Fibroblast of skin of left biceps (primary cell): ENCODE measurements around the gene PRKCE.
A peak's percentile ranks its signal among the peaks of the same experiment; 100 is the strongest.

Experiments
- DNase-seq, 2 experiments: peaks; one replicate each; pipeline ENCODE4 v3.0.0-alpha.2; 2013; ENCODE audit warnings: low read depth in 2 of 2

PRKCE gene

DNA sequence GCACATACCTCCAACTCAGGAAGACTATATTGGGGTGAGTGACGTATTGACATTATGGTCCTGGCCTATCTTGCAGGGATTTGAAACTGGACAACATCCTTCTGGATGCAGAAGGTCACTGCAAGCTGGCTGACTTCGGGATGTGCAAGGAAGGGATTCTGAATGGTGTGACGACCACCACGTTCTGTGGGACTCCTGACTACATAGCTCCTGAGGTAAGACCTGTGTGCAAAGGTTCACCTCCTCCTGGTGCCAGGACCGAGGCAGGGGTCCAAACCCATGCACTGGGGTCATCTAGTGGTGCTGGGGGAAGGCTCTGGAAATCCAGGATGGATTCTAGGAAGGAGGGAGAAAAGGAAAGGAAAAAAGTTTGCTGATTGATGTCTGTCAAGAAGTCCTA is 493.5 kb downstream of the PRKCE start:
- no peak for DNase-seq

DNA sequence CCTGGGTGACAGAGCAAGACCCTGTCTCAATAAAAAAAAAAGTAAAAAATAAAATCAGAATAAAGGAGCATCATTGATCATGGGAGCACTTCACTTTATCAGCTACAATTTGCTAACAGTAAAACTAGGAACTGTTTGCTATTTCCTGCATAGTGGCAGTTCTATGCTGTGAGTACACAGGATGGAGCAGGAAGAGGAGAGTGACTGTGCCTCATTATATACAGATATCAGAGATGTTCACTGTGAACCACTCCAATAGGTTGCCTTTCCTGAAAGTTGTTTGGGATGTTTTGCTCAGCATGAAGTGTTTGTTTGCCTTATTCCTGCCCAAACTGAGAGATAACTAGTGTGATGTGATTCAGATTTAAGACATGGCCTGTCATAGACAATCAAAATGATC is 494.4 kb downstream of the PRKCE start:
- no peak for DNase-seq

DNA sequence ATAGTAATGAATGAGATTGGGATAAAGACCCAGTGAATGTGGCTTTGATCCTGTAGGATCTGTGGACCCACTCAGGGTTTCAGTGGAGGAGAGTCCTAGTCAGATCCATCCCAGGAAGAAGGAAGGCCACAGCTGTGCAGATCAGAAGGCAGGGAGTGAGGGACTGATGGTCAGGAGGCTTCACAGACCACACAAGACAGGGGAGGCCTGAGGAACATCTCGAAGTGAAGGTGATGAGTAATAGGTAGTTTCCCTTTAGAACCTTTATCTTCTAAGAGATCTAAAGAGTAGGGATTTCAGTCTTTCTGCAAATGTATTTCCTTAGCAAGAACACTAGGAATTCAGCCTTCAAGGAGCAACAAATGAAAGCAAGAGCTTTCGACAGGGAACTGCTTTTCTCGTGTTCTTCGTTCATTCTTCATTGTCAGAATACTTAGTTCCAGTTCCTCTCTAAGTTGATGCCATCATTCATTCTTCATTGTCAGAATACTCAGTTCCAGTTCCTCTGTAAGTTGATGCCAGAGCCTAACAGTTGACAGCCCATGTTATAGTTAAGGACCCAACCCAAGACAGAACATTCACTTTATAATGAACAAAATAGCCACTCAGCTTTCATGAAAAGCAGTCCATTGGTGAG is 495.5 kb downstream of the PRKCE start:
- DNase-seq, result no peak

DNA sequence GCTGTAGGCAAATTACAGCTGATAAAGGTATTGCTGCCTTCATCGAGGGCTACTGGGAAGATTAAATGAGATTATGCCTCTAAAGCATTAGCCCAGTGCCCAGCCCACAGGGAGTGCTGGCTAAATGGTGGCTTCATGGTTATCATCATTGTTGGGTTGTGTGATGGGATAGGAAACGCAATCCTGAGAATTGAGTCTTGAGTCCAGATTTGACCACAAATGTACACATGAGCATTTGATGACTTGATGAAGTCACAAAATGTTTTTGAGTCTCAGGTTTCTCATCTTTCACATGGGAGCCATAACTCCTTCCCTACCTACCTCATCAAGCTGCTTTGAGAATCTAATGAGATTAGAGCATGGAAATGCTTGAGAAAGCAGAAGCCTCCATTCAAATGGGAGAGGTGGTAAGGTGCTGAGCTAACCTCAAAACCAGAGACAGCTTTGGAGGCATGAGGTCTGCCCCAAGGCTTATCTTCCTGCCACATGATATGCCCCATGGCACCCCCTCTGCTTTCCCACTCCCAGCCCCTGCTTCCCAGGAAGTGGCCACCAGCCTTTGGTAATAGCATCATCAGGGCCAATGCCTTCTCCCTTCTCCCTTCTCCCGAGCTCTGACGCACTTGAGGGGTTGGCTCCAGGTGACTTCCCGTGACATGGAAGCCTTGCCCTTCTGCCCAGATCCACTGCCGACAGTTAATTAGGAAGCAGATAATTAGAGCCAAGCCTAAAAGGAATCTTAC is 496.3 kb downstream of the PRKCE start:
- no peak for DNase-seq

GRCh38 chr2:46148369-46148736 is 496.9 kb downstream of the PRKCE start:
- no peak for DNase-seq

- no peak for DNase-seq
Observed at GRCh38 chr2:46150445-46150955, 499.0 kb downstream of the PRKCE start.

DNA sequence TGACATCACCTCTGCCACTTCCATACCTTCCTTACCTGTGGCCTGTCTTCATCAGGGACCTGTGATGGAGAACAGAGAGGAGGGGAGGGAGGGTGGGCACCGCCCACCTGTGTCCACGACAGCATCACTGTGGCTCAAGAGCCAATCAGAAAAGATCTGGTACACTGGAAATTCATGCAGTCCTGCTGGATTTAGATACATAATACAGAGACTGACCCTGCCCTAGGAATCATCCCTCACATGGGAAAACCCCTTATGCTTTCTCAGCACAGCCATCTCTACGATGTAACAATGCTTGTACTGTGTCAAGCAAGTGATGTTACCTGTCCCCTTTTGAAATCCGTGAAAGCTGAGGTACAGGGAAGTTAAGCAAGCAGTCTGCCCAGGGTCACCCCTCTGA is 500.1 kb downstream of the PRKCE start:
- no peak for DNase-seq

DNA sequence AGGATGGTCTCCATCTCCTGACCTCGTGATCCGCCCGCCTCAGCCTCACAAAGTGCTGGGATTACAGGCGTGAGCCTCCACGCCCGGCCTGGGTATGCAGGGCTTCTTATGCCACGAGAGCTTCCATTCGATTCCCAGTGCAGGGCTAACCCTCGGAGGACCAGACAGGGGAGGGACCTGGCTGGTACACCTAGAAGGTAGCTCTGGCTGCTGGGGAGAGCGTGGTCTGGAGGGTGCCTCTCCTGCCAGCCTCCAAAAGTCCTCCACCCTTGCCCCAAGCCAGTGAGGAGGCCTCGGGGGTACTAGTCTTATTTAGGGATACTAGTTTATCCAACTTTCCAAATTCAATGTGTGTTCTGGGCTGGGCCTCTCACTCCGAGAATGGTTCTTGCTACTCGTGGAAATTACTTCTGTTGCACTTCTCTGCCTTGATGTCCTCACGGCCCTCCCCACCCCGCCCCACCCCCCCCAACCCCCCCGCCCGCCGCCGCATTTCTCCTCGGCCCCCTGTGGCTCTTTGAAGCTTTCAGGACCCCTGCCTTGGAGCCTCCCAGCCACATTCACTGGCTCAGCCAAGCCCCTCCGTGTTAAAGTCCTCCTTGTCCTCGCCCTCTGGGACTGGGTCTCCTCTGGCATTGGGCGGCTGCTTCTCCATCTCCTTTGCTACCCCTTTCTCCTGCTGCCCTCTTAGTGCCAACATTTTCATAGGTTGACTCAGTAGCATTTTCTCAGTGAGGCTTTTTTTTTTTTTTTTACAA is 502.7 kb downstream of the PRKCE start:
- DNase-seq, result no peak

DNA sequence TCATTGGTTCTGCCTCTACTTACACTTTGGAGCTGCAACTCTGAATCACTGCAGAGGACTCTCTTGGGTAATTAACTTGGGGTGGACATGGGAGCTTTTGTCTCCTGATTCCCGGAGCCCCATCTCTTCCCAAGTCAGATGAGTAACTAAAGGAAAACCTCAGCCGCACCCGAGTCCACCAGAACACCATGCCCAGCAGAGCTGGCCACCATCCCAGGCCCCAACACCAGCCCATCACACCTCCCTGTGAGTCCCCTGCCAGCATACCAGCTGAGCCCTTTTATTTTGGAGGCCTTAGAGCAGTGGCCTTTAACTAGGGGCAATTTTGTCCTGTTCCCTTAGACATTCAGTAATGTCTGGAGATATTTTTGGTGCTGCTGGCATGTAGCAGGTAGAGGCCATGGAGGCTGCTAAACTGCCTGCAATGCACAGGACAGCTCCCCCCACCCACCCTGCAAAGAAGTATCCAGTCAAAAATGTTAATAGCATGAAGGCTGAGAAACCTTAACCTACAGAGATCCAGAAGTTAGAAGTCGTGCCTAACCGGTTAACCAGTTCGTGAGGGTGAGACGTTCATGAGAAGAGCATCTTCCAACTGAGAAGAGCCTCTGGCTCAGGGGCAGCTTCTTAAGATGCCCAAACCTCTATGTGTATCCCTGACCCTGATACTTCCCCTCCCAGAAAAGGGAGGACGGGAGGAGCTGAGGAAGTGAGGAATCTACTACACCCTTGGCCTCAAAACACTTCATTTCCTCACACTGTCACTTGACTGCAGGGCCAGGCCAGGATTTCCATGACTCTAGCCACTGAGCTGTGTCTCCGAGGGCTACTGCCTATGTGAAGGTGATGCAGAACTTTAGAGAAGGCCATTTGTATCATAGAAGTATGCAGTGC is 505.8 kb downstream of the PRKCE start:
- no peak for DNase-seq

DNA sequence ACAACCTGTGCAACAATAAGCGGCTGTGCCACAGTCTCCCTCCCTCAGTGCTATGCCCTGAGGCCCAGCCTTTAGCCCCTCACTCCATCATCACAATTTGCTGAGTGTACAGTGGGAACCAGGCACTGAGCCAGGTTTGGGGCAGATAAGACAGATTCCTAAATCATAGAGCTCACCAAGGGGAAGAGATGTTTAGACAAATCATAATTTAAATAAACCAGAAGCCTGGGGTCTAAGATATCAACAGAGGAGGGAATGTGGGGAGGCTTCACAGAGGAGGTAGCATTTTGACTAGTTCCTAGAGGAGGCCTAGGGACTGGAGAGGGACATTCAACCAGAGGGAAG is 506.5 kb downstream of the PRKCE start:
- DNase-seq, result no peak

GRCh38 chr2:46158661-46159060 is 507.2 kb downstream of the PRKCE start:
- DNase-seq, result no peak

DNA sequence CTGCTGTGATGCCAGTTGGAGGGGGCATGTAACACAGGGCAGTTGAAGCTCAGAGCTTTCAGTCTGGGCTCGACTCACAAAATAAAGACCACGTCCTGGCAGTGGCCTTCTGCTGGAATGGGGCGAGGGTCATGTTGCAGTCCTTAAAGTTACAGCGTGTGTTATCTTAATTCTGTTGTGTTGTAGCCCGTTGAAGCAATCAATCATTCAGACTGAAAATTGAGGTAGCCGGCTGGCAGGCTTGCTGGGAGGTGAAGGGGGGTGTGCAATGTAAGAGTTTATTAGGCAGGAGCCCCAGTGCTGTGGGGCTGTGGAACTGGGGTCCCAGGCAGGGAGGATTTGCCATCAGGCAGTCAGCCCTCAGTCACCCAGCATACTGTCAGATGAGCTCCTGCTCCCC is 508.9 kb downstream of the PRKCE start:
- no peak for DNase-seq

DNA sequence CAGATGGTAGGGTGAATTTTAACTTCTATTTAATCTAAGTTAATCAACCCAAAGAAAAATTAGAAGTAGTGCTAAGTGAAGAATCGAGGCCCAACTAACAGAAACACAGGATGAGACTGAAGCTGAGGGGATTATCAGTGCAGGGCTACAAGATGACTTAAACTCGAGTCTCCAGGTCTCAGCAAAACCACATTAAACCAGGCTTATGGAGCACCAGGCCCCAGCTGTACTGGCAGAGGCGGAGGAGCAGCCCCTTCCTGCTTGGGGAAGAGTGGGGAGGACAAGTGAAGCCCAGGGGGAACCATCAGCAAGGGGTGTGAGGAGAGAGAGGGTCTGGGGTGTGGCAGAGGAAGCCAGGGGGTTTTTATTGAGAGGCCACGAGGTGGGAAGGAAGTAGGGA is 509.8 kb downstream of the PRKCE start:
- no peak for DNase-seq

DNA sequence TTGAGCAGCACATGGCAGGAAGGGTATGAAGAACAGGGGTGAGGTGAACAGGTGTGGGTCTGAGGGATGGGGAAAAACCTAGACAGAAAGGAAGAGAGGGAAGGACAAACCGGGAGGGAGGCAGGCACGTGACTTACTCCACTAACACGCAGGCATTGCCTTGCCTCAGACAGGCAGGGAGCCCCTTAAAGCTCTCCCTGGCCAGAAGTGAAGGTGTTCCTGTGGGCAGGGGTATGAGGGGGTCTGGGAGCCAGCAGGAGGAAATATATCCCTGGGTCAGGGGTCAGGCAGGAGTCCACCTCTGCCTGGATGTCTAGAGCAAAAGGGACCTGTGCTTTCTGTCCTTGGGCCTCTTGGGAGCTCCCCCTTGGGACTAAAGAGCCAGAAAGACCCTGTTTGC is 510.4 kb downstream of the PRKCE start:
- no peak for DNase-seq

- DNase-seq, result no peak
Observed at GRCh38 chr2:46162329-46163097, 511.0 kb downstream of the PRKCE start.

- DNase-seq, result no peak
Observed at GRCh38 chr2:46163098-46163430, 511.6 kb downstream of the PRKCE start.

- no peak for DNase-seq
Observed at GRCh38 chr2:46163804-46164528, 512.5 kb downstream of the PRKCE start.

DNA sequence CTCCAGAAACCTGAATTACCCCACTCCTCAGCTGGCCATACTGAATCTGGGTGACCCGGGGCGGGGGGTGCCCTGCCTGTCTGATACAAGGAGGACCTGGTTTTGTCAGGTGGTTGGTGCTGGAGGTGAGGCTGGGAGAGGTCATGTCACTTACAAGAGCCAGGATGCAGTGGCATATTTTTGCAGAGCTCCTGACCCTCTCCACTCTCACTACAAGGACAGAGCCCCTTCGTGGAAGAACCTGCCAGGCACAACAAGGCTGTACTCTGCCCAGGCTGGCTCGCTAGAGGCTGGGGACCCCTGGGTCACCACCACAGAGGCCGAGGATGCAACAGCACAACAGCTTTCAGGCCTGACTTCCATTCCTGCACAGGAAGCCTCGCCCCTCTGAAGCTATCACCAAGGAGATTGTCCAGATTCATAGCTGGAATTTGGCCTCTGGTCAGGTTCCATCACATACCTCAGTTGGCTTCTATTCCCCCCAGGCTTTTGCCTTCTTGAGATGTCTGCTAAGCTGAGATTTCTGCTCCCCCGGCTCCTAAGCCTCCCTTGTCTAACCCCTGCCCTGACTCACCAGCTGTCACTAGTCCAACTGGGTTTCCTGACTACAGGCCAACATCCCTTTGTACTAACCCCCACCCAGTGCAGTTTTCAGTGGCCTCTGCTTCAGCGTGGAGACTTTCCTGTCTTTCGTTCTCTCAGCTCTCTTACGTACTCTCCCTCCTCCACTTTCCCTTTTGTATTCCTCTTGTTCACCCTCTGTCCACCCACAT is 513.2 kb downstream of the PRKCE start:
- DNase-seq, result peak; percentile 94 to 96

GRCh38 chr2:46165916-46166315 is 514.4 kb downstream of the PRKCE start:
- DNase-seq, result no peak

DNA sequence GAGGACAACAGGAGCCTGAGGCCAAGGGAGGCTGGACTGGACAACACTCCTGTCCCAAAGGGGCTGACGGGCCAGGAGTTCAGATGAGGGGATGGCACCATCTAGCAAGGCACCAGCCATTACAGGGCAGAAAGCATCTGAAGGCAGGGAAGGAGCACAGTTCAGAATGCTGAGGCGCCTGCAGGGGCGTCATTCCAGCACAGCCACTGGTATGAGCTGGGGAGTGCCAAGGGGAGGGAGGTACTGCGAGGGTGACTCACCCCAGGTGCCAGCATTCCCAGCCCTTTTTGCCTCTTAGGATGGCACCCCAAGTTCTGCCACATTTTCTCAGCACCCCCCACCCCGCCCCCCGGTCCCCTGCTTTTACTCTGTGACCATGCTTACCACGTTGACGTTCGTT is 515.9 kb downstream of the PRKCE start:
- no peak for DNase-seq
